Tibial nerve (tissue), 4 donors: ENCODE data around the gene THBS1. TPM values are rescaled to one million over a fixed set of nuclear protein-coding genes. Genes with fewer than 3 reads are reported as not detected.

ENCODE experiments used
- DNase-seq, 2 donors: peaks; one replicate each; pipeline ENCODE4 v3.0.0-alpha.2; 2019; ENCODE audit warnings: low spot score in 2 of 2
- H3K27ac ChIP-seq, 4 donors: fragments of 200-600 bp; sonication (generic) in 3 of 4; one replicate each; pipeline ENCODE4 v1.5.1; 2017 to 2019; ENCODE audit warnings: mild to moderate bottlenecking in 1 of 4
- H3K27me3 ChIP-seq, 2 donors: fragments of 200-600 bp; sonication (generic) in 1 of 2; one replicate each; pipeline versions ENCODE4 v1.5.1 to v1.6.0; 2017 to 2019
- H3K36me3 ChIP-seq, 3 donors: fragments of 200-600 bp; sonication (generic); one replicate each; pipeline ENCODE4 v1.5.1; 2018 to 2019
- H3K4me1 ChIP-seq, 4 donors: fragments of 200-600 bp; sonication (generic) in 3 of 4; one replicate each; pipeline ENCODE4 v1.5.1; 2017 to 2019
- H3K4me3 ChIP-seq, 4 donors: fragments of 200-600 bp; sonication (generic) in 3 of 4; one replicate each; pipeline ENCODE4 v1.5.1; 2017 to 2019; ENCODE audit warnings: mild to moderate bottlenecking in 1 of 4, moderate library complexity in 1 of 4
- H3K9me3 ChIP-seq, 4 donors: fragments of 200-600 bp; sonication (generic) in 3 of 4; one replicate each; pipeline ENCODE4 v1.5.1; 2017 to 2019
- CTCF ChIP-seq, 5 experiments: fragments of 200-600 bp in 3 of 5; fragments of 450-650 bp in 2 of 5; sonication (generic) in 3 of 5; IDR thresholded peaks; one replicate each; pipeline ENCODE4 v1.5.1; 2016 to 2019; ENCODE audit warnings: antibody characterized with exemption in 5 of 5, mild to moderate bottlenecking in 3 of 5, moderate library complexity in 2 of 5
- EP300 ChIP-seq, 2 donors: sonication (generic); formaldehyde crosslinking; IDR thresholded peaks; one replicate each; pipeline ENCODE4 v1.6.1; 2017; ENCODE audit warnings: antibody characterized with exemption in 2 of 2, mild to moderate bottlenecking in 1 of 2
- POLR2A ChIP-seq, 2 donors: fragments of 450-650 bp; IDR thresholded peaks; one replicate each; pipeline ENCODE4 v1.6.1; 2017; ENCODE audit warnings: antibody characterized with exemption in 2 of 2, mild to moderate bottlenecking in 2 of 2, moderate library complexity in 2 of 2
- WGBS, 2 donors: methylation state at CpG; one replicate each; pipeline ENCODE4 v1.1.5; 2018; 5-methylcytosine and 5-hydroxymethylcytosine counted together
- total RNA-seq, 4 donors: library from RNA; depleted of rRNA; stranded (reverse); fragments of >200 nt; gene quantifications; one replicate each; pipeline ENCODE4 v1.1.0, GENCODE V29; 2016

The THBS1 gene
- total RNA-seq, 4 donors from 2014 or later = 1,850 to 2,559 (median 1,931) TPM

- H3K27me3 ChIP-seq = no peaks in the 10 kb centered on the region
- H3K4me1 ChIP-seq = no peaks in the 10 kb centered on the region
- no peaks in the 10 kb centered on the region for H3K36me3 ChIP-seq
- no peaks in the 10 kb centered on the region for H3K9me3 ChIP-seq
- H3K27ac ChIP-seq = no peak overlapping the region
- H3K4me3 ChIP-seq = no peak overlapping the region
- DNase-seq = no peak
- 86 to 92% methylated on average over 2 of the region's 2 CpGs for WGBS, 2 donors
- TF ChIP-seq POLR2A (IDR thresholded peaks at IDR 0.05) (no peak), CTCF (IDR thresholded peaks at IDR 0.05) (no peak), EP300 (IDR thresholded peaks at IDR 0.05) (no peak)
Observed at GRCh38 chr15:39565851-39566250, 15.0 kb upstream of the THBS1 start.

- DNase-seq = no peak
- H3K4me3 ChIP-seq = no peak overlapping the region
- no peaks in the 10 kb centered on the region for H3K36me3 ChIP-seq
- peaks cover 0 to 2% (median 0%) of the 10 kb centered on the region in 4 donors for H3K4me1 ChIP-seq
- H3K9me3 ChIP-seq = no peaks in the 10 kb centered on the region
- no peak overlapping the region for H3K27ac ChIP-seq
- no peak for TF ChIP-seq EP300 (IDR thresholded peaks at IDR 0.05)
- no peak for TF ChIP-seq CTCF (IDR thresholded peaks at IDR 0.05)
- no peak for TF ChIP-seq POLR2A (IDR thresholded peaks at IDR 0.05)
- no peaks in the 10 kb centered on the region for H3K27me3 ChIP-seq
- 79 to 81% methylated on average over 2 of the region's 2 CpGs for WGBS, 2 donors
Observed at GRCh38 chr15:39573287-39573686, 7.6 kb upstream of the THBS1 start.

GRCh38 chr15:39573844-39574243 is 7.0 kb upstream of the THBS1 start:
- DNase-seq = no peak
- H3K4me1 ChIP-seq = peaks cover 0 to 6% (median 0%) of the 10 kb centered on the region in 4 donors
- no peak overlapping the region for H3K27ac ChIP-seq
- H3K4me3 ChIP-seq = no peak overlapping the region
- 72 to 77% methylated on average over 4 of the region's 4 CpGs for WGBS, 2 donors
- H3K36me3 ChIP-seq = no peaks in the 10 kb centered on the region
- H3K27me3 ChIP-seq = no peaks in the 10 kb centered on the region
- no peaks in the 10 kb centered on the region for H3K9me3 ChIP-seq
- TF ChIP-seq EP300 (IDR thresholded peaks at IDR 0.05) (no peak), CTCF (IDR thresholded peaks at IDR 0.05) (no peak), POLR2A (IDR thresholded peaks at IDR 0.05) (no peak)

- no peak for TF ChIP-seq POLR2A (IDR thresholded peaks at IDR 0.05)
- no peak for TF ChIP-seq CTCF (IDR thresholded peaks at IDR 0.05)
- TF ChIP-seq EP300 (IDR thresholded peaks at IDR 0.05) = no peak
- H3K36me3 ChIP-seq = no peaks in the 10 kb centered on the region
- H3K27me3 ChIP-seq = no peaks in the 10 kb centered on the region
- H3K4me3 ChIP-seq = no peak overlapping the region
- H3K27ac ChIP-seq = no peak overlapping the region
- 80 to 83% methylated on average over 1 of the region's 1 CpG for WGBS, 2 donors
- peaks cover 0 to 12% (median 0%) of the 10 kb centered on the region in 4 donors for H3K4me1 ChIP-seq
- no peaks in the 10 kb centered on the region for H3K9me3 ChIP-seq
- no peak for DNase-seq
Observed at GRCh38 chr15:39574427-39574826, 6.5 kb upstream of the THBS1 start.

- H3K4me1 ChIP-seq = peaks cover 0 to 15% (median 0%) of the 10 kb centered on the region in 4 donors
- DNase-seq = no peak
- H3K27ac ChIP-seq = no peak overlapping the region
- no peaks in the 10 kb centered on the region for H3K36me3 ChIP-seq
- TF ChIP-seq EP300 (IDR thresholded peaks at IDR 0.05) (no peak), CTCF (IDR thresholded peaks at IDR 0.05) (no peak), POLR2A (IDR thresholded peaks at IDR 0.05) (no peak)
- no peak overlapping the region for H3K4me3 ChIP-seq
- 91 to 98% methylated on average over 6 of the region's 6 CpGs for WGBS, 2 donors
- no peaks in the 10 kb centered on the region for H3K9me3 ChIP-seq
- H3K27me3 ChIP-seq = no peaks in the 10 kb centered on the region
Observed at GRCh38 chr15:39575180-39575579, 5.7 kb upstream of the THBS1 start.
